ENCODE measurements around the gene RSU1. TPM values are rescaled to one million over a fixed set of nuclear protein-coding genes. Genes with fewer than 3 reads are reported as not detected.
"Not testable (repeated sequence)": the region's sequence is repeated elsewhere in the genome, so short reads cannot be mapped to it uniquely, and the experiment has no call there.

The RSU1 gene
- total RNA-seq, 1 donor from 2014 or later, result 33.7 TPM

GRCh38 chr10:16765509-16766375 lies 51.5 kb downstream of the RSU1 start:
- Mint-ChIP-seq H3K27me3 (ENCODE audit: low read depth) (no peaks in the 10 kb centered on the region), H3K4me3 (no peak overlapping the region), H3K9me3 (no peaks in the 10 kb centered on the region), H3K27ac (ENCODE audit: unreplicated experiment) (no peak overlapping the region), H3K4me1 (peaks cover 4% of the 10 kb centered on the region), H3K36me3 (ENCODE audit: low read depth) (peaks cover 4% of the 10 kb centered on the region)
- TF ChIP-seq, protein P1, sequence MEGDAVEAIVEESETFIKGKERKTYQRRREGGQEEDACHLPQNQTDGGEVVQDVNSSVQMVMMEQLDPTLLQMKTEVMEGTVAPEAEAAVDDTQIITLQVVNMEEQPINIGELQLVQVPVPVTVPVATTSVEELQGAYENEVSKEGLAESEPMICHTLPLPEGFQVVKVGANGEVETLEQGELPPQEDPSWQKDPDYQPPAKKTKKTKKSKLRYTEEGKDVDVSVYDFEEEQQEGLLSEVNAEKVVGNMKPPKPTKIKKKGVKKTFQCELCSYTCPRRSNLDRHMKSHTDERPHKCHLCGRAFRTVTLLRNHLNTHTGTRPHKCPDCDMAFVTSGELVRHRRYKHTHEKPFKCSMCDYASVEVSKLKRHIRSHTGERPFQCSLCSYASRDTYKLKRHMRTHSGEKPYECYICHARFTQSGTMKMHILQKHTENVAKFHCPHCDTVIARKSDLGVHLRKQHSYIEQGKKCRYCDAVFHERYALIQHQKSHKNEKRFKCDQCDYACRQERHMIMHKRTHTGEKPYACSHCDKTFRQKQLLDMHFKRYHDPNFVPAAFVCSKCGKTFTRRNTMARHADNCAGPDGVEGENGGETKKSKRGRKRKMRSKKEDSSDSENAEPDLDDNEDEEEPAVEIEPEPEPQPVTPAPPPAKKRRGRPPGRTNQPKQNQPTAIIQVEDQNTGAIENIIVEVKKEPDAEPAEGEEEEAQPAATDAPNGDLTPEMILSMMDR (conservative IDR thresholded peaks at IDR 0.05), result no peak
- DNase-seq (ENCODE audit: low read depth, low spot score), result no peak

DNA sequence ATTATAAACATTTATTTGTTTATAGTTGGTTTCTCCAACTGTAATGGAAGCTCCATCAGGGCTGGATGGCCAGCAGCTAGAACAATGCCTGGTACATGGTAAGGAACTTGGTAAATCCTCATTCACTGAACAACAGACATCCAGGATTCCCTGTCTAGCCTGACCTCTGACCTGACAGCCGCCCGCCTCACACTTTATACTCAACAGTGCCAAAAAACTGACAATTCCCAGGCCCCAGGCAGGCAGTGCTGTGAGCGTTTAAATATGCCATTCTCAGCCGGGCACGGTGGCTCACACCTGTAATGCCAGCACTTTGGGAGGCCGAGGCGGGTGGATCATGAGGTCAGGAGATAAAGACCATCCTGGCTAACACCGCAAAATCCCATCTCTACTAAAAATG lies 55.9 kb downstream of the RSU1 start:
- Mint-ChIP-seq H3K4me1 (peaks cover 4% of the 10 kb centered on the region), H3K27me3 (ENCODE audit: low read depth) (no peaks in the 10 kb centered on the region), H3K27ac (ENCODE audit: unreplicated experiment) (no peak overlapping the region), H3K9me3 (peaks cover 6% of the 10 kb centered on the region), H3K4me3 (no peak overlapping the region), H3K36me3 (ENCODE audit: low read depth) (peaks cover 15% of the 10 kb centered on the region)
- DNase-seq (ENCODE audit: low read depth, low spot score), result no peak
- TF ChIP-seq, protein P1 (conservative IDR thresholded peaks at IDR 0.05), result no peak

GRCh38 chr10:16756561-16757221 lies 60.5 kb downstream of the RSU1 start:
- Mint-ChIP-seq H3K27ac (ENCODE audit: unreplicated experiment) (no peak overlapping the region), H3K4me1 (no peaks in the 10 kb centered on the region), H3K4me3 (no peak overlapping the region), H3K9me3 (peaks cover 6% of the 10 kb centered on the region), H3K36me3 (ENCODE audit: low read depth) (peaks cover 13% of the 10 kb centered on the region), H3K27me3 (ENCODE audit: low read depth) (no peaks in the 10 kb centered on the region)
- DNase-seq (ENCODE audit: low read depth, low spot score), result no peak
- TF ChIP-seq, protein P1 (conservative IDR thresholded peaks at IDR 0.05), result no peak

DNA sequence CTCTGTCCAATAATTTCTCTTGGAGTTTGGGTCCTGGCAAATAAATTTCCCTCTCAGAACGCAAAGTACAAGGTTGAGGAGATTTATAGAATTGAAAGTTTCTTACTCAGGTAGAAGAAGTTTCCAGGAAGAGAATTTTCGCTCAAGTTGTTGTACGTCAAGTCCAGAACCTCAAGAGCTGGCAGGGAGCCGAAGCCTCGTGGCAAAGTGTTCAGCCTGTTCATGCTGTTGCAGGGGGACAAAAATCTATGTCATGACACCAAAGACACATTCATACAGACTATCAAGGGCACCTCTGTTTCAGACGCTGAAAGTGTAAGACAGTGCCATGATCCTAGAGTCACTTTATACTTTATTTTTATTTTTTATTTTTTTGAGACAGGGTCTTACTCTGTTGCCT lies 62.5 kb downstream of the RSU1 start:
- no peaks in the 10 kb centered on the region for H3K4me1 Mint-ChIP-seq
- TF ChIP-seq, protein P1 (conservative IDR thresholded peaks at IDR 0.05), result no peak
- H3K9me3 Mint-ChIP-seq, result peaks cover 2% of the 10 kb centered on the region
- H3K4me3 Mint-ChIP-seq, result no peak overlapping the region
- peaks cover 12% of the 10 kb centered on the region for H3K36me3 Mint-ChIP-seq (ENCODE audit: low read depth)
- no peak overlapping the region for H3K27ac Mint-ChIP-seq (ENCODE audit: unreplicated experiment)
- DNase-seq (ENCODE audit: low read depth, low spot score), result no peak
- no peaks in the 10 kb centered on the region for H3K27me3 Mint-ChIP-seq (ENCODE audit: low read depth)

GRCh38 chr10:16752849-16753248 lies 64.4 kb downstream of the RSU1 start:
- H3K27ac Mint-ChIP-seq (ENCODE audit: unreplicated experiment); H3K4me3 Mint-ChIP-seq; DNase-seq (ENCODE audit: low read depth, low spot score): not testable (repeated sequence)

DNA sequence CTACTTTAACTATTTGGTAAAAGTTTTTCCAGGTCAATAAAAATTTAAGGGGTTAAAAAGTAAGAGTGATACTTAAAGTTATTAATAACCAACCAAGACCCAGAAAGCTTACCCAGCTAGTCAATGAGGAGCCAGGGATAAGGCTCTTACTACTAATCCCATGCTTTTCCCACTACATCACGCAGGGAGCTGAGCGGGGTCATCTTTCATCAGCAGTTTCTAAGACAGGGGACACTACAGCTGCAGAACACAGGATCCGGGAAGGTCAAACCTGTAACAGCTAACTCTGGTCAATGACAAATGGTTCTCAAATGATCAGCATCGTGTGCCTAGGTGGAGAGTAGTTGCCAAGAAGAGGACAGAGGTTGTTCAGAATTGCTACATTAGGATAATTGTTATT lies 65.1 kb downstream of the RSU1 start:
- Mint-ChIP-seq H3K4me3 (no peak overlapping the region), H3K4me1 (no peaks in the 10 kb centered on the region), H3K27ac (ENCODE audit: unreplicated experiment) (no peak overlapping the region), H3K9me3 (no peaks in the 10 kb centered on the region), H3K27me3 (ENCODE audit: low read depth) (no peaks in the 10 kb centered on the region), H3K36me3 (ENCODE audit: low read depth) (peaks cover 6% of the 10 kb centered on the region)
- TF ChIP-seq, protein P1 (conservative IDR thresholded peaks at IDR 0.05), result no peak
- no peak for DNase-seq (ENCODE audit: low read depth, low spot score)

More at GRCh38 chr10:16752849-16753248, 64.4 kb downstream of the RSU1 start:
- H3K36me3 Mint-ChIP-seq (ENCODE audit: low read depth); H3K9me3 Mint-ChIP-seq; H3K4me1 Mint-ChIP-seq; H3K27me3 Mint-ChIP-seq (ENCODE audit: low read depth): not testable (repeated sequence)
